DMS53 (cell line): ENCODE measurements around the gene CDIPT.
"Not testable (repeated sequence)": the region's sequence is repeated elsewhere in the genome, so short reads cannot be mapped to it uniquely, and the experiment has no call there.

Experiments
- DNase-seq: peaks from one replicate; lab custom pipeline; 2025; lab: John Stamatoyannopoulos, UW

CDIPT gene

DNA sequence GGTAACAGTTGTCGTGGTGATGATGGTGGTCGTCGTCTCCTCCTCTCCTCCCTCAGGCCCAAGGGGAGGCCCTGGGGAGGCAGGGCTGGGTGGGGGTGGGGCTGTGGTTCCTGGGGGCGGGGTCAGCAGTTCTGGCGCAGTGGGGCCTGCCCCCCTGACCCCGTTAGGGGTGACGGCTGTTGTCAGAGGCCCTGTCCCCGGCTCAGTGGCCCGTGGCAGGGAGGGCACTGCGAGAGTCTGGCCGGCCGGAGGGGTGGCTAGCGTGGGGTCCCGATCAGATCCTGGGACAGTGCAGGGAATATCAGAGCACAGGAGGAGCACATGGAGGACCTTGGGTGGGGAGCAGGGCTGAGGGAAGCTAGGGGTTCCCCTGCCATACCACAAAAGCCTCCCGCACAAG lies 33.8 kb upstream of the CDIPT start:
- no peak for DNase-seq

GRCh38 chr16:29894352-29894751 lies 31.3 kb upstream of the CDIPT start:
- DNase-seq, result no peak

DNA sequence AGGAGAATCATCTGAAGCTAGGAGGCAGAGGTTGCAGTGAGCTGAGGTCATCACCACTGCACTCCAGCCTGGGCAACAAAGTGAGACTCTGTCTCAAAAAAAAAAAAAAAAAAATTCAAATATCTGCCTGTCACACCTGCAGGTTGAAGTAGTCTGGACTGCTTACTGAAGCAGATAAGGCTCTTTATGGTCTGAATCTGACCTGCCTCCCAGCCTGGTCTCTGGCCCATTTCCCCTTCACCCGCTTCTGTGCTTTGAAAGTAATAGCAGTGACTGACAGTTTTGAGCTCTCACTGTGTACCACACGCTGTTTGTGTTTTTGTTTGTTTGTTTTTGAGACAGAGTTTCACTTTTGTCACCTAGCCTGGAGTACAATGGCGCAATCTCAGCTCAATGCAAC lies 30.5 kb upstream of the CDIPT start:
- DNase-seq, result no peak

DNA sequence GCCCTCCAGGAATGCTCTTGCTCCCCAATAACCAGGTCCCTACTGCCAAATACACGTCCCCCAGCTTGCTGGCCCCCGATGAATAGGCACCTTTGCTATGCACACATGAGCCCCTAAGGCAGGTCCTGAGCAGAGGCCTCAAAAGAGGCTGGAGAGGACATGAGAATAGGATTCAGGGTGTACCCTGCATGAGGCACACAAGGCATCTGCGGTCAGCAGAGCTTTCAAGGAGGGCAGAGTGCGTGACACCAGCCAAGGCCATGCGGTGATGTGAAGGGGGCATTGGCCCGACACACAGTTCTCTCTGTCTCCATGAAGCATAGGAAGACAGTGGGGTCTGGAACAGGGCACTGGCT lies 29.4 kb upstream of the CDIPT start:
- no peak for DNase-seq

DNA sequence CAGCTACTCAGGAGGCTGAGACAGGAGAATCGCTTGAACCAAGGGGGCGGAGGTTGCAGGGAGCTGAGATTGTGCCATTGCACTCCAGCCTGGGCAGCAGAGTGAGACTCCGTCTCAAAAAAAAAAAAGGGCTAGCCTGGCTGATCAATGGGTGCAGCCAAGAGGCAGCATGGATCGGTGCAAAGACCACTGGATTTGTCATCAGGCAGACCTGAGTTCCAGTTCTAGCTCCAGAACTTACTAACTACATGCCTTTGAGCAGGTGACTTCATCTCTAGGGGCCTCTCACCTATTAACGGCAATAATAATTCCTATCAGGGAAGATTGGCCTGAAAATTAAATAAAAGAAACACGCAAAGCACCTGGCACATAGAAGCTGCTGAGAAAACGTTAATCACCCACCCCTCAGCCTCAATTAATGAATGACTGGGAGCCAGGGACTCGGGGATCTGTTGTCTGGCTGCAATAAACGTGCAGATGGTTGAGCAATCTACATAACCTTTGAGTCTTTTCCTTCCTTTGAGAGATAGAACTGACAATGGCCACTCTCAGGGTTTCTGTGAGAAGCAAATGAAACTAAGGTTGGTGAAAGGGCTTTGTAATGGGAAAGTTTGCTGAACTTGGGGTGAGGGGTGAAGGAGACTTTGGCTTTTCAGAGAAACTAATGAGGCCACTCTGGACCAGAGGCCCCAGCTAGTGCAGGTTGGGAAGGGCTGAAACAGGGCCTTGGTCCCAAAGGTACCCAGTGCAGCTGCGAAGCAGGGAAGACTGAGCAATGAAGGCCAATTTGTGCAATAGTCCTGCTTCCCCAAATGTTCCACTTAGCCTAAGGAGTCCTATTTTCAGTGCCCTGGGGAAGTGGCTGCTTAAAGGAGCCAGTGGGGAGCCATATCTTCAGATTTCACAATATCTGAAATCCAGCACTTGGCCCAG lies 28.8 kb upstream of the CDIPT start:
- no peak for DNase-seq

- DNase-seq, result not testable (repeated sequence)
Observed at GRCh38 chr16:29889372-29889771, 26.3 kb upstream of the CDIPT start.

GRCh38 chr16:29883987-29884386 lies 21.0 kb upstream of the CDIPT start:
- no peak for DNase-seq

- DNase-seq, result no peak
Observed at GRCh38 chr16:29881050-29881449, 18.0 kb upstream of the CDIPT start.

DNA sequence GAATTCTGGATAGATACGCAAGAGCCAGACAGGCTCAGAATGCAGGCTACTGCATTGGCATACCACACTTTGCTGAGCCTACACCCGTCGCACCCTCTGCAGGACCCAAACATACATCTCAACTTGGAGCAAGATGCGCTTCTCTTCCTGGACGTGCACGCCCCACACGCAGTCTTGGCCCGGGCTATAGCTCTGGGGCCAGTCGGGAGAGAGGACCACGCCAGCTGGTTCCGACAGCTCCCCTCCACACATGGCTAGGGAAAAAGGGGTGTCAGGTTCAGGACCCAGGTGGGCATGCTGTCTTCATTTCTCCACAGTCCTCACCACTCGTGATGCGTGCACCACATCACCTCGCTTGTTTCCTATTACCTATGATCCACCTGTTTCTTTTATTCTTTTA lies 15.1 kb upstream of the CDIPT start:
- no peak for DNase-seq

- DNase-seq, result peak; percentile 83
Observed at GRCh38 chr16:29877266-29877961, 14.4 kb upstream of the CDIPT start.

GRCh38 chr16:29876594-29877249 lies 13.7 kb upstream of the CDIPT start:
- DNase-seq, result peak; percentile 32

DNA sequence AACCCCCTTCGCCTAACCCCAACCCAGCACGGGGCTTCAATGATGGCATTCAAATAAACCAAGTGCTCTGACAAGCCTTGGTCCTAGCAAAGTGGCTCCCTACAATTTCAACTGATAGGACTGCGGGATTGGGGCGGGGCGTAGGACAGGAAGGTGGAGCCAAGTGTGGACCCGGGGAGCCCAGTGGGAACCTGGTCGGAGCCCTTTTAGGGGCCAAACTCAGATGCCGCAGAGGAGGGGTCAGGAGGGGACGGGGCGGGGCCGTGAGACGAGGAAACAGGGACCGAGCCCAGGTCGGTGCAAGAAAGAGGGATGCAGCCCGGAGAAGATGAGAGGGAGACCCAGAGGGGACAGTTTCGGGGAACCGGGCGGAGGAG lies 13.2 kb upstream of the CDIPT start:
- no peak for DNase-seq

- no peak for DNase-seq
Observed at GRCh38 chr16:29875206-29875605, 12.2 kb upstream of the CDIPT start.

DNA sequence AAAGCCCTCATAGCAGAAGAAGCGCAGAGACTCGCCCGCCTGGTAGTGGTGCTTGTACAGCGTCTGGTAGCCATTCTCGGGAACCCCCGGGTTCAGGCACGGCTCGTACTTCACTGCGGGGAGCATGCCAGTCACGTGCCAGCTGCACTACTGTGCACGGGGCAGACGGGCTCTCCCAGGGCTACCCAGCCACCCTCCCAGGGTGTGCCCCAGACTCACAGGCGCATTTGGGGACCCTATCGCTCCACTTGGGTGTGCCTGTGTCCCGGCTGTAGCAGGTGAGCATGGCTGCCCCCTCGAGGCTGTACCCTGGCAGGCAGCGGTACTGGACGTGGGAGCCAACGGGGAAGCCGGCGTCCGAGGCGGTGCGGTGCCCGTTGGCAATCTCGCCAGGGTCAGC lies 10.3 kb upstream of the CDIPT start:
- no peak for DNase-seq

DNA sequence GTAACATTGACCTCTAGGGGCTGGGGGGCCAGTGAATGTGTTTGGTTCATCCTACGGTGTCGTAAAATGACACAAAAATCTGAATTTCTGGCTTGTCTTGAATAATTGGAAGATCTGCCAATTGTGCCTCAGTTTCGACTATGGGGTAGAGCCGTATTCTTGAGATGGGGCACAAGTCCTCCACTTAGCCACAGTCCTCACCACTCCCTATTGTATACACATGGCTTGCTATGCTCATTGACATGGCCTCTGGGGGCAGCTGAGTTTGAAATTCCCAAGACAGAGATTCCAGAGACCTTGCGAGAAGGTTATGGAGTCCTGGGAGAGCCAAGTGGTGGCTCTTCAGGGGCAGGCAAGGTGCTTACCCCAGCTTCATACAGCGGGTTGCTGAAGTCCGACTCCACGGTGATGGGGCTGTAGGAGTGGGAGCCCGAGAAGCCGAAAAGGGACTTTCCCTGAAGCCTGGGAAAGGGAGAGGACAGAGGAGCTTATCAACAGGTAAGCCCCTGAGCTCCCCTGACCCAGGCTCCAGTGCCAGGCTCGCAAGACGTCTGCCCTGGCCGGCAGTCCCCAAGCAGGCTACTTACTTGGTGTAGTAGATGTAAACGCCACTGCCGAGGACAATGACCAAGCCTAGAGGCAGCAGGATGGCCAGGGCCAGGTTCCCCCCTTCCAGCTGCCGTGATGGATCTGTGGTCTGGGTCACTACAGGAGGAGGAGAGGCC lies 9.0 kb upstream of the CDIPT start:
- no peak for DNase-seq

GRCh38 chr16:29869067-29869466 lies 6.0 kb upstream of the CDIPT start:
- not testable (repeated sequence) for DNase-seq

DNA sequence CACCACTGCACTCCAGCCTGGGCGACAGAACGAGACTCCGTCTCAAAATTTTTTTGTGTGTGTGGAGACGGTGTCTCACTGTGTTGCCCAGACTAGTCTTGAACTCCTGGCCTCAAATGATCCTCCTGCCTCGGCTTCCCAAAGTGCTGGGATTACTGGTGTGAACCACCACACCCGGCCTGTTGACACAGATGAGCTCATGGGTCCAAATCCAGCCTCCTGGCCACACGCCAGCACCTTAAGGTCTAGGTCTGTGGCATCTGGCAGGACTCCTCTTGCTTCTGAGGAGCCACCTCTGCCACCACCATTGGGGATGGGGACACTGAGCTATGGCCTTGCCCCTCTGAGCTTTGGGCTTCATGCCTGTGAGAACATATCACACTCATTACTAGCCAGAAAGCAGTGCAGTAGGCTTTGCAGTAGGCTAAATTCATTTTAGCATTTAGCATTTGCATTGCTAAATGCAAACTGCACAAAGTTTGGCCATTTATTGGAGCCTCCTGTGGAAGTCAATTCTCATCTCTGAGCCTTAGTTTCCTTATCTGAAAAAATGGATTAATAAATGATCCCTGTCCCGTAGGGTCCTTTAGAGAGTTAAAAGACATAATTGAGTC lies 5.5 kb upstream of the CDIPT start:
- peak; percentile 14 for DNase-seq

- peak; percentile 40 for DNase-seq
Observed at GRCh38 chr16:29864205-29864604, 1.2 kb upstream of the CDIPT start.

GRCh38 chr16:29863669-29863984 lies 601 bp upstream of the CDIPT start:
- peak; percentile 54 for DNase-seq

GRCh38 chr16:29862383-29862883 lies 593 bp downstream of the CDIPT start:
- peak; percentile 53 for DNase-seq

DNA sequence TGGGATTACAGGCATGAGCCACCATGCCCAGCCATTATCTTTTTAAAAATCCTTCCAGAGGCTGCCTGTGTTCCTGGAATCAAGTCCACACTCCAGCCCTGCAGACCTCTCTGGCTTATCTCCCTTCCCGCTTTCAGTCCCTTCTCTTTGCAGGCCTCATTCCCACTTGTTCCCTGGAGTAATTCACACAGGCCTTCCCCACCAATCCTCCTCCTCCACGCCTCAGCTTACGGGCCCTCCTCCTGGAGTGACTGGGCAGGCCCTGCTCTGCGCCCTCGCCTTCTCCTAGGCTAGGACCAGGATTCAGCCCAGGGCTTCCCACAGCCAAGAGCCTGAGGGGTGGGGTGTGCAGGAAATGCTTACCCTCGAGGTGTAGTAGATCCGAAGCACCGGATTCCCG lies 2.8 kb downstream of the CDIPT start:
- DNase-seq, result no peak

- no peak for DNase-seq
Observed at GRCh38 chr16:29858974-29859373, 4.1 kb downstream of the CDIPT start.
